Ishikawa (cell line): Measurements from ENCODE around the gene NRXN3.

Experiments used
- CEBPB ChIP-seq: IDR thresholded peaks from 2 replicates; pipeline ENCODE4 v1.6.1; 2012
- EP300 ChIP-seq: IDR thresholded peaks from 2 replicates; pipeline ENCODE4 v1.6.1; 2012; ENCODE audit warnings: borderline replicate concordance
- NFIC ChIP-seq: IDR thresholded peaks from 2 replicates; pipeline ENCODE4 v1.6.1; 2012
- RAD21 ChIP-seq: IDR thresholded peaks from 2 replicates; pipeline ENCODE4 v1.6.1; 2012; ENCODE audit warnings: low read depth
- TAF1 ChIP-seq: IDR thresholded peaks from 2 replicates; pipeline ENCODE4 v1.6.1; 2012; ENCODE audit warnings: low read depth, mild to moderate bottlenecking
- USF1 ChIP-seq: IDR thresholded peaks from 2 replicates; pipeline ENCODE4 v1.6.1; 2012
- YY1 ChIP-seq: IDR thresholded peaks from 2 replicates; pipeline ENCODE4 v1.6.1; 2012; ENCODE audit warnings: low read depth

- TF ChIP-seq YY1 = no peak
- no peak for TF ChIP-seq USF1
- no peak for TF ChIP-seq TAF1
- TF ChIP-seq EP300 = no peak
- TF ChIP-seq CEBPB = no peak
- no peak for TF ChIP-seq RAD21
- no peak for TF ChIP-seq NFIC
These were observed 615.1 kb downstream of the NRXN3 start for GRCh38 chr14:78785265-78785664.
